ENCODE data around the gene JARID2. TPM values are rescaled to one million over a fixed set of nuclear protein-coding genes. Genes with fewer than 3 reads are reported as not detected.

JARID2 gene
- total RNA-seq, 1 experiment from 2014 or later, result 11.7 TPM

GRCh38 chr6:15556711-15557110 lies 310.8 kb downstream of the JARID2 start:
- DNase-seq (ENCODE audit: low read depth), result no peak

- no peak for DNase-seq (ENCODE audit: low read depth)
Observed at GRCh38 chr6:15557174-15557573, 311.3 kb downstream of the JARID2 start.

DNA sequence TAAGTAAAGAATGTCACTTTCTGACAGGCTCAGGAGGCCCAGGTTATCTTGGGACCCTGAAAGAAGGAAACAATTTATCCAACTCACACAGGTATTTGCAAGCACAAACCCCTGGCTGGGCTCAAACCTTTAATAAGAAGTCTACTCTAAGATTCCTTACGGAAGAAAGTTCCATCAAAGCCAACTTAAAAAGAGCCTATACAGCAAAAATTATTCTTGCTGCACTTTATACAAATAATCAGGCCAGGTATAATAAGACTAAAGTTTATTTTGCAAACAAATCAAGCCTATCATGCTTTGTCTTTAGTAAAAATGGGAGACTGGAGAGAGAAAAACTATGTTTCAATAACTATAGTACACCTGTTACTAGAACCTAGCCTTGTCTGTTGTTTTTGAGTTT lies 314.8 kb downstream of the JARID2 start:
- no peak for DNase-seq (ENCODE audit: low read depth)

- no peak for DNase-seq (ENCODE audit: low read depth)
Observed at GRCh38 chr6:15561447-15562199, 315.8 kb downstream of the JARID2 start.

GRCh38 chr6:15562977-15563376 lies 317.1 kb downstream of the JARID2 start:
- no peak for DNase-seq (ENCODE audit: low read depth)

DNA sequence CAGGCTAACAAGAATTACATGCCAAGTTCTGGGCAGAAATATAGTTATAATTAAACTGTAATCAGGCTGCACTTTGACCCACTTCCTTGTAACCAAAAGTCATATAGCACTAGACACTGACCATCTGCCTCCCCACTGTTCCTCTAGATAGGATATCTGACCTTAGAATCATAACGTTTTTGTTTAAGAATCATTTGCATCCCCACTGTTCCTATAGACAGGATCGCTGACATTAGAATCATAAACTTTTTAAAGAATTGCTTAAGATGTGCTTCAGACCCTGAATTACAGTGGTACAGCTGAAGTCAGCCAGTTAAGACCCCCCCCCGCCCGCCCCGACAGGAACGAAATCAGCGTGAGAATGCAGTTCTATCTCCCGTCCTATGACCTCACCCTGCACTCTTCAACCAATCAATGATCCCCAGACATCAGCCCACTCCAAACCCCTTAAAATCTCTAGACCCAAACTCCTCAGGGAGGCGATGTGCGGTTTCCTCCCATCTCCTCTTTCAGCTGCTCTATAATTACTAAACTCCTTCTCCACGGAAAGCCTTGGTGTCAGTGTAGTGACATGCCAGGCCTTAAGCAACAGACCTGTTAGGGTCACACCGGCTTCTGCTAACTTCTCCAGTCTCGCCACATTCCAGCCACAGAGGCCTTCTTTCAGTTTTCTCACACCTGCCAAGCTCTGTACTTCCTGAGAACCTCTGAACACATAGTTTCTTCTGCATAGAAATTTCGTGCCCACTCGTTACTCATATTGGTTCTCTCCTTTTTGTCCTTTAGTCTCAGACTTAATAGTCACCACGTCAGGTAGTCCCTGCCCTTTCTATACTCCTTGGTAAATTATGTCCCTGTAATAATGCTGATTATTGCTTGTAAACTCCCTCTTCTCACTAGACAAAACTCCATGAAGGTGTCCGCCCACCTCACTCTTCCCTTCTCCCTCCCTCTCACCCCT lies 323.4 kb downstream of the JARID2 start:
- no peak for DNase-seq (ENCODE audit: low read depth)

- DNase-seq (ENCODE audit: low read depth), result no peak
Observed at GRCh38 chr6:15570171-15570570, 324.3 kb downstream of the JARID2 start.

Small RNA genes within 50 kb of the gene (small RNA-seq; reads per million reads assigned to genes)
- gene RF00001, result not detected
- not detected for gene RNU6-522P
- not detected for gene RNU6-645P
